ENCODE data around the gene ROBO2.

DNA sequence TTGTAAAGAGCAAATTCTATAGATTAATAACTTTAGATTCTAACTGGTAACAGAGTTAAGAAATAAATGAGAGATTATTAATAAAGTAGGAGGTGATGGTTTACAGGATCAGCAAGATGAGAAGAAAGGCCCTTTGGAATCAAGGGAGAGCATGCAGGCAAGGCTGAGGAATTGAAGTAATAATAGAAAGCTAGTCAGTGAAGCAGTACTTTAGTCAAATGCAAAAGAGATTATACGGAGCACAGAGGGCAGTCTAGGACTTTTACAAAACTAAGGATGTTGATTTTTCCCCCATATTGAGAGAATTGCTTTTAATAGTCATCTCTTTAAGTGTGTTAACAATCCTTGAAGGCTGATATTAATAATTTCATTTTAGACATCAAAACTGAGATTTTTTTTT lies 146.4 kb downstream of the ROBO2 start:
- TF ChIP-seq, protein P1, sequence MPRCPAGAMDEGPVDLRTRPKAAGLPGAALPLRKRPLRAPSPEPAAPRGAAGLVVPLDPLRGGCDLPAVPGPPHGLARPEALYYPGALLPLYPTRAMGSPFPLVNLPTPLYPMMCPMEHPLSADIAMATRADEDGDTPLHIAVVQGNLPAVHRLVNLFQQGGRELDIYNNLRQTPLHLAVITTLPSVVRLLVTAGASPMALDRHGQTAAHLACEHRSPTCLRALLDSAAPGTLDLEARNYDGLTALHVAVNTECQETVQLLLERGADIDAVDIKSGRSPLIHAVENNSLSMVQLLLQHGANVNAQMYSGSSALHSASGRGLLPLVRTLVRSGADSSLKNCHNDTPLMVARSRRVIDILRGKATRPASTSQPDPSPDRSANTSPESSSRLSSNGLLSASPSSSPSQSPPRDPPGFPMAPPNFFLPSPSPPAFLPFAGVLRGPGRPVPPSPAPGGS (IDR thresholded peaks at IDR 0.05; ENCODE audit: borderline replicate concordance, insufficient read depth, low read depth, low read length, poor library complexity, severe bottlenecking), result no peak
- no peak for TF ChIP-seq CEBPB (IDR thresholded peaks at IDR 0.05; ENCODE audit: borderline replicate concordance in 1 of 2, low read depth in 2 of 2, low read length in 2 of 2)
- TF ChIP-seq, protein P2, sequence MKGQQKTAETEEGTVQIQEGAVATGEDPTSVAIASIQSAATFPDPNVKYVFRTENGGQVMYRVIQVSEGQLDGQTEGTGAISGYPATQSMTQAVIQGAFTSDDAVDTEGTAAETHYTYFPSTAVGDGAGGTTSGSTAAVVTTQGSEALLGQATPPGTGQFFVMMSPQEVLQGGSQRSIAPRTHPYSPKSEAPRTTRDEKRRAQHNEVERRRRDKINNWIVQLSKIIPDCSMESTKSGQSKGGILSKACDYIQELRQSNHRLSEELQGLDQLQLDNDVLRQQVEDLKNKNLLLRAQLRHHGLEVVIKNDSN (IDR thresholded peaks at IDR 0.05; ENCODE audit: borderline replicate concordance, extremely low read length, insufficient read depth, low read depth, low read length), result no peak
- no peak for TF ChIP-seq SP1 (IDR thresholded peaks at IDR 0.05; ENCODE audit: low read depth, low read length)
- TF ChIP-seq TCF12 (IDR thresholded peaks at IDR 0.05; ENCODE audit: low read depth, low read length), result no peak
- TF ChIP-seq SPI1 (IDR thresholded peaks at IDR 0.05; ENCODE audit: borderline replicate concordance, insufficient read depth, low read depth, low read length), result no peak
- TF ChIP-seq POLR2A (IDR thresholded peaks at IDR 0.05; ENCODE audit: low read depth, low read length), result no peak
- TF ChIP-seq POLR2AphosphoS2 (IDR thresholded peaks at IDR 0.05; ENCODE audit: low read depth, low read length), result no peak
- no peak for TF ChIP-seq RELA (IDR thresholded peaks at IDR 0.05; ENCODE audit: borderline replicate concordance, partially characterized antibody)
- TF ChIP-seq TARDBP (IDR thresholded peaks at IDR 0.05; ENCODE audit: borderline replicate concordance), result no peak

All from GM12878 (cell line).